NCI-H1417 (cell line): ENCODE data around the gene GATAD1.
A peak's percentile ranks its signal among the peaks of the same experiment; 100 is the strongest.
"Not testable (repeated sequence)": the region's sequence is repeated elsewhere in the genome, so short reads cannot be mapped to it uniquely, and the experiment has no call there.

Experiments used
- DNase-seq, 3 experiments: peaks; one replicate each; lab custom pipeline; 2025; lab: John Stamatoyannopoulos, UW

Gene GATAD1

DNA sequence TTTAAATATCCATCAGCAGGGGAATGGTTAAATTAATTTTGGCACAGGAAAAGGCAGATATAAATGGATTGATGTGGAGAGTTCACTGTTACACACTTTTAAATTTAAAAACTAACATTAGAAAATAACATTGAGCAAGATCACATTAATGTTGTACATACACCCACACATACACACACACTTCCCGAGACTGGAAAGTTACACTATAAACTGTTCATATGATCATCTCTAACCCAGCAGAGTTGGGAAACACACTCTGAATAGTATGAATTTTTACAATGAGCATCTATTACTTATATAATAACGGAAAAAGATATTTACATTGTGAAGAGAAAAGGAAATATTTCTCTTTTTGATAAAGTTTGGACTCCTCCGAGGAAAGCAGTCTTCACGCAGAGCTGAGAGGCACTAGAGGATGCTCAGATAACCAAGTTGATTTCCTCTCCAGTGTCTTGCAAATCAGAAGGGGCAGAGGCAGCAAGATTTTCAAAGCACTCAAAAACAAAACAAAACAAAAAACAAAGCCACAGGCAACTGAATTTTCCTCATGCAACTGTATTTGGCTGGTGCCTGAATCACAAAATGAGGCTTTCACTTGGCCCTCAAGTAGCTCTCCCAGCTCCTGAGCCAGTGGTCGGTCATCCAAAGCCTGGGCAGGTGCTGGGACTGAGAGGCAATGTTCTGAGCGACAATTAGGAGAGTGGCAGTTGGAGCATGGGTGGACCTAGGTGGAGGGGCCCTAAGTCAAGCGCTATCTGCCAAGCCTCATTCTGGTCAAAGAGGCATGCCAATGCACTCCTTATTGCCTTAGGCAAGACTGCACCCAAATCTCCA, 10.5 kb upstream of the GATAD1 start:
- DNase-seq = no peak

DNA sequence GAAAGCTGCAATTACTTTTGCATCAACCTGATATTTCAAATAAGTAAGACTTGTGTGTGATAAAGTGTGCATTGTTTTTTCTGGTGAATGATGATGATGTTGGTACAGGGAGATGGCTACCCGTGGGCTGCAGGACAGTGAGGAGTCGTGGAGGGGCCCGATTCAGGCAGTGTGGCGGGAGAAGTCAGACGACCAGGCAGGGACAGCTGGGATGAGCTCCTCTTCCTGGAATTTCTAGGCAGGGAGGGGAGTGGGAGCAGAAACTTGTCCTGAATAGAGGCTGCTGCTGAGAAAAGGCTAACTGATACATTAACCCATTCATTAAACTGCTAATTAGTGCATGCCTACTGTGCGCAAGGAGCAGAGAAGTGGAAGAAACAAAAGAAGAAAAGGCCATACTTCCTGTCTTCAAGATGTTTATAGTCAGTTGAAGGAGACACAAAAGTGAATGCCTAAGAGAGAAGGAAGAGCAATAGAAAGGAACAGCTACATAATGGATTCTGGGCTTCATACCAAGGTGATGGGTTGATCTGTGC, 9.3 kb upstream of the GATAD1 start:
- no peak for DNase-seq

DNA sequence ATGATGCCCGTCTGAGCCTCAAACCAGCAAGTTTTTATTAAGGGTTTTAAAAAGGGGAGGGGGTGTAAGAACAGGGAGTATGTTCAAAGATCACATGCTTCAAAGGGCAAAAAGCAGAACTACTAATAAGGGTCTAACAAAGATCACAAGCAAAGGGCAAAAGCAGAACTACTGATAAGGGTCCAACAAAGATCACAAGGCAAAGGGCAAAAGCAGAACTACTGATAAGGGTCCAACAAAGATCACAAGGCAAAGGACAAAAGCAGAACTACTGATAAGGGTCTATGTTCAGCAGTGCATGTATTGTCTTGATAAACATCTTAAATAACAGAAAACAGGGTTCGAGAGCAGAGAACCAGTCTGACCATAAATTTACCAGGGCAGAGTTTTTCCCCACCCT, 4.6 kb upstream of the GATAD1 start:
- not testable (repeated sequence) for DNase-seq

DNA sequence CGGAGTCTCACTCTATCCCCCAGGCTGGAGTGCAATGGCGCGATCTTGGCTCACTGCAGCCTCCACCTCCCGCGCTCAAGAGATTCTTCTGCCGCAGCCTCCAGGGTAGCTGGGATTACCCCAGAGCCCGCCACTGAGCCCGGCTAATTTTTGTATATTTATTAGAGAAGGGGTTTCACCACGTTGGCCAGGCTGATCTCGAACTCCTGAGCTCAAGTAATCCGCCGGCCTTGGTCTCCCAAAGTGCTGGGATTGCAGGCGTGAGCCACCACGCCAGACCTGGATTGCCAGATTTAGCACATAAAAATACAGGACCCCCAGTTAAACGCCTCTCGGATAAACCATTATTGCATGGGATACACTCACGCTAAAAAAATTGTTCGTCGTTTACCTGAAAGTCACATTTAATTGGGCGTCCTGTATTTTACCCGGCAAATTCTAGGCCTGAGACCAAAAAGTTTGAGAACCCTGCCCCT, 375 bp upstream of the GATAD1 start:
- DNase-seq = no peak

DNA sequence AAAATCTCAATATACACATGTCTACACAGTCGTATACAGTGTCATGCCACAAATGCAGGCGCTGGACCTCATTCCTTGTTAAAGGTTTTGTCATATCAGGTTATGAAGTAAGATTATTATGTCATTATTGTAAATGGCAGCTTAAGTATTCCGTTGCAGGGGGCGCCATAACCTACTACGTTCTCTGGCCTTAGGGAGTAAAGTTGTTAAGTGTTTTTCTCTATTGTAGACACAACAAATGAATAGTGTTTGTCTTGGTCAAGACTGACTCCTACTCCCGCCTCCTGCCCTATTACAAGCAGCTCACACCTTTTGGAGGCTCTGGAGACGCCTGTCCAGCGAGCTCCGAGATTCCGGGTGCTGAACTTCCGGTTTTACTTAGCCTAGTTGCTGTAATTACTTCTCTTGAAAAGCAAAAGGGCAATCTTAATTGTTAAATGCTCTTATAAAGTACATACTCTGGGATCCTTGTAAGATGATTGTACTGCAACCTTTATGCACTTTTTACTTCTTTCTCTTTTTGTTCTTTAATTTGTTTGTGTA, 994 bp downstream of the GATAD1 start:
- peak; percentile 53 to 92 (median 86) for DNase-seq

DNA sequence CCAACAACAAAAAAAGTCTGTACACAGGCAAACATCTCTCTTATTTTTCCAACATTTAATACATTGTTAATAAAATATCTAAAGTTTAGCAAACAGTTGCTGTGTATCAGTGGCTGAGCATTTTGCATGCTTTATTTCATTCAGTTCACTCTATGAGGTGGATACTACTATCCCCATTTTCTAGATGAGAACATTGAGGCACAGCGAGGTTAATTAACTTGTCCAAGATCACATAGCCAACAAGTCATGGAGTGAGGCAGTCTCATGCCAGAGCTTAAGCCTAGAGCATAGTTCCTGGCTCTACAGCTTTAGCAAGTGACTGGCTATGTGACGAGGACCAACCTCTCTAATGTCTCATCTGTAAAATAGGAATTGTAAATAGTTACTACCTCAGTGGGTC, 4.4 kb downstream of the GATAD1 start:
- DNase-seq = no peak

DNA sequence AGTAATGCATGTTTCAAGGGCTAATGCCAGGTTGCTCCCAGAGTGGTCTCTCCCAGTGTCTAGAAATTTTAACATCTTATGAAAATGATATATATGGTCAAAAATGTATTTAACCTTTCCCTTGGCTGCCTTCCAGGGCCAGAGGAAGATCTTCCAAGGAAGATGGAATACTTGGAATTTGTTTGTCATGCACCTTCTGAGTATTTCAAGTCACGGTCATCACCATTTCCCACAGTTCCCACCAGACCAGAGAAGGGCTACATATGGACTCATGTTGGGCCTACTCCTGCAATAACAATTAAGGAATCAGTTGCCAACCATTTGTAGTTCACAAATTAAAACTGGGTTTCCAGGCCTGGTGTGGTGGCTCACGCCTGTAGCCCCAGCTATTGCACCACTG, 9.0 kb downstream of the GATAD1 start:
- DNase-seq = no peak

DNA sequence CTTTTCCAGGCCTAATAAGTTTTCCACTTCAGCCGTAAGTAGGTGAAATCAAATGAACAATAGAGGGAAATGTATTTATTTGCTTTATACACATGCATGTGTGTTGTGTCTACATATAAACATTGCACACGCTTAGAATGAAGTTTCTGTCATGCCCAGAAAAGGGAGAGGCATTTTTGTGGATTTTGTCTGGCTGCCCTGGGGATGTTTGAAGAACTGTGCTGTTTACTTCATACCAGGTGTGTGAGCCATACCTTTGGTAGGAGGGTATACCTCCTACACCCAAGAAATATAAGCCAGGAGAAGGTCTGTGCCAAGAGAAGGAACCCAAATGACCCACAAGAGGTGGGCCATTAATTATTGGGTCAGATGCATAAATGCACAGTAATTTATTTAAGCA, 12.8 kb downstream of the GATAD1 start:
- DNase-seq = peak in 1 of 3 experiments; percentile 47

DNA sequence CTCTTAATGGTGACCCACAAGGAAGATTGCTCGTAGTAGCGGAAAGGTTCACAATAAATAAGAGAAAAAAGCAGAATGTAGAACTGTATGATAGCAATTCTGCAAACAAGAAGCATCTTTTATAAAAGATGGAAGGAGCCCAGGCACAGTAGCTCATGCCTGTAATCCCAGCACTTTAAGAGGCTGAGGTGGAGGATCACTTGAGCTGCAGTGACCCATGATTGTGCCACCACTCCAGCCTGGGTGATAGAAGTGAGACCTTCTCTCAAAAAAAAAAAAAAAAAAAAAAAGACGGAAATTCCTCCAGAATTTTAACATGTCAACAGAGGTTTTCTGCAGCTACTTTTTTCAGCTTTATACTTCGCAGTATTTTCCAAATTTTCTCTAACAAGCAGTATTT, 13.2 kb downstream of the GATAD1 start:
- peak in 1 of 3 experiments; percentile 47 for DNase-seq

DNA sequence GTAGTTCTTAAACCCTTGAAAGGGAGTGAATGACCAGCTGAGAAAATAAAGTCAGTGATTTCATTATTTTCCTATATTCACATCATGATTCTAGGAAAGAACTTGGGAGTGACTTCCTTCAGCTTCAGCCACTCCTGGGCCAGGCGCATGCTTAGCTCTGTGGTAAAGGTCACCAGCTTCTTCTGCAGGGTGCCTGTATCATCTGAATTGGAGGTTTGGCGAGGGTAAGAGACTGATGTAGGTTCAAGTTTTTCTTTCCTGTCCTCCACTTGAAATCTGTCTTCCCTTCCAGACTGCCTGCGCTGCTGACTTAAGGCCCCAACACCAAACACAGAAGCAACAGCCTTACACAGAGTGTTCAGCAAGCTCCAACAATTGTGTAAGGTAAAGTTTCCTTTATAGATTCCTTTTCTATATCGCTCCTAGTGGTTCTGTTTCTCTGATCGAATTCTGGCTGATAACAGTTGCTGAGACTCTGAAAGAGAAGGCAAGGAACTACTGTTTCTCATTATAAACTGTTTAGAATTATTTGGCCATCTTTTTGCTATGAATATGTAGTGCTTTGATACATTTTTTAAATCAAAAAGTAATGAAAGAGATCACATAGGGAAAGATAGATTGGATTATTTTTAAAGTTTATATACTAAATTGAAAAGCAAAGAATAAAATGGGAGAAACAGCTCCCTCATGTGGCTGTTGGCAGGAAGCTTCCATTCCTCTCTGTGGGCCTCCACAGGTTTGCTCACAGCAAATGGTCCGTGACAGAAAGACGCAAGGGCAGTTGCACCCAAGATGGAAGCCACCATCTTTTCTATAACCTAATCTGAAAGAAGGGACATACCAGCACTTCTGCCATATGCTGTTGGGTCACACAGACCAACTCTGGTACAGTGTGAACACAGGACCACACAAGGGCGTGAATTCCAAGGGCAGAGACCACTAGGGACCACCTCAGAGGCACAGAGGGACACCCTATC, 14.0 kb downstream of the GATAD1 start:
- peak; percentile 51 to 75 (median 69) for DNase-seq

DNA sequence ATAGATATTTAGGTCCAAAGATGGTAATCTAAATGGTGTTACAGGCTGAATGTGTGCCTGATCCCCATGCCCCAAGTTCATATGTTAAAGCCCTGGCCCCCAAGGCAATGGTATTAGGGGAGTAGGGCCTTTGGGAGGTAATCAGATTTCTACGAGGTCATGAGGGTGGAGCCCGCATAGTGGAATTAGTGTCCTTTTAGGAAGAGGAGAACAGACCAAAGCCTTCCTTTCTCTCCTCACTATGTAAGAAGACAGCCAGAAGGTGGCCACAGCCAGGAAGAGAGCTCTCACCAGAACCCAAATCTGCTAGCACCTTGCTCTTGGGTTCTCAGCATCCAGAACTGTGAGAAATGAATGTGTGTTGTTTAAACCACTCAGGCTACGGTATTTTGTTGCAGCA, 15.3 kb downstream of the GATAD1 start:
- DNase-seq = no peak

DNA sequence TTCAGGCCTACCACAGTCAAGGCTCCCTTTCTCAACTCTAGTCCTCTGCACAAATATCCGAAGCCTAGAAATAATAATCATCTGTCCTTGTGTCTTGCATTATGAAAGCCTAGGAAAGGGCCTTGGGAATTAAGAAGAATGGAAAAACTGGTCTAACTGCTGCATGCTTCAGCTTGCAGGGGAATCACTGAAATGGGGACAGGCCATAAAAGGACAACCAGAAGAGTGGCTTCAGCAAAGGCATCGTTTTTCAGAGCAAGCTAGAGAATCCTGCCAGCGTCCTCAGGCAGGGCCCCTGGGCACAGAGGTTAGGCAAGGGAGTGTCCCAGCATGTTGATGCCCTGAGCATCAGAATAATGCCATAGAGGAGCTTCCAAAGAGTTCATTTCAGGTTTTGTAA, 17.2 kb downstream of the GATAD1 start:
- no peak for DNase-seq

DNA sequence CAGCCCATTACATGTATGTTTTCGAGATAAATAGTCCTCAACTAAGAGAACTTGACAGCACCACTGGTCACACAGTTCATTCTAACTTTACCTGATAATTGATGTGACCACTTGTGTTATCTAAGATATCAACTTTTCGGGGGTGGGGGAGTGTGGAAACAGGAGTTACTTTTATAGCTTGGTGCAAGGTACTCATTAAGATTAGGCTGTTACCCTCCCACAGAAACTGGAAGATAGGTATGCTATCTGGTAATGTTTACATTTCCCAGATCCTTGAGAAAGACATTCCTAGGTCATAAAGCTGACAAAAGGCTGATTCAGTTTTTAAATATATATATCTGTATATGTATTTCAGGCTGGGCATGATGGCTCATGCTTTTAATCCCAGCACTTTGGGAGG, 19.4 kb downstream of the GATAD1 start:
- DNase-seq = no peak

DNA sequence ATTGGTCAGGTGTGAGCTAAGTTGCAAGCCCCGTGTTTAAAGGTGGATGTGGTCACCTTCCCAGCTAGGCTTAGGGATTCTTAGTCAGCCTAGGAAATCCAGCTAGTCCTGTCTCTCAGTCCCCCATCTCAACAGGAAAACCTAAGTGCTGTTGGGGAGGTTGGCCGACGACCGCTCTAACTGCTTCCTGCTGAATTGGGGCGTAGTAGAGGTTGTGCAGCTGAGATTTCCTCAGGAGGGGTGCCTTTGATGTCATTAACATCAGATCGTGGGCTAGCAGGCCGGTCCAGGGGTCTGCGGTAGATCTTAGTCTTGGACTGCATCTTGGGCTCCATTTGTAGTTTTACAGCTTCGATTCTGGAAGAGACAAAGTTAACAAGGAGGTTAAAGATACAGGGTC, 21.3 kb downstream of the GATAD1 start:
- DNase-seq = not testable (repeated sequence)

DNA sequence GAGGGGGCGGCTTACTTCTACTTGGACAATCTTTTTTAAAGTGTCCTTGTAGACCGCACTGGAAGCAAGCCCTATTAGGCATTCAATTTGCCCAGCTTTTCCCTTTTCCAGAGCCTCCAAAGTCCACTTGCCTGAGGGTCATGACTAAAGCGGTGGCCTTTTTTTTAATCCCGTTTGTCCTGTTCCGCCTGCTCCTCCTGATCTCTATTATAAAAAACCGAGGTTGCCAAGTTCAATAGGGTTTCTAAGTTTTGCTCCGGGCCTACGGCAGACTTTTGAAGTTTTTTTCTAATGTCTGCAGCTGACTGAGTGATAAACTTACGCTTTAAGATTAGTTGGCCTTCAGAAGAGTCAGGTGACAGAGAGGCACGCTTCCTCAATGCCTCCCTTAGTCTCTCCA, 26.7 kb downstream of the GATAD1 start:
- DNase-seq = not testable (repeated sequence)

DNA sequence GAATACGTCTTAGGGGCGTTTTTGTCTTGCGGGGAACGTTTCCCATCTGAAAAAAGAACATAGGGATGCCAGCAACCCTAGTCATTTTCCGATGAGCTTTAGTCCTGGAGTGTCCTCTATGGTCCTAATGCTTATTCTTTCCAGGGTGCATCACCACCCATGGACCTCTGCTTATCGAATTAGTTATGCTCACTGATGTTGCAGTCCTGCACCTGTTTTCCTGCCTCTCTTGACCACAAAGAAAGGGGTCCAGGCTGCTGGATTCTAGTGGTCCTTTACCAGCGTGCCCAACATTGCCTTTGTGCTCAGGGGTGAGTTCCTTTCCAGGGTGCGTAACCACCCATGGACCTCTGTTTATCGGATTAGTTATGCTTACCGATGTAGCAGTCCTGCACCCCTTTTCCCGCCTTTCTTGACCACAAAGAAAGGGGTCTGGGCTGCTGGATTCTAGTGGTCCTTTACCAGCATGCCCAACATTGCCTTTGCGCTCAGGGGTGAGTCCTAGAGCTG, 28.0 kb downstream of the GATAD1 start:
- DNase-seq = not testable (repeated sequence)

DNA sequence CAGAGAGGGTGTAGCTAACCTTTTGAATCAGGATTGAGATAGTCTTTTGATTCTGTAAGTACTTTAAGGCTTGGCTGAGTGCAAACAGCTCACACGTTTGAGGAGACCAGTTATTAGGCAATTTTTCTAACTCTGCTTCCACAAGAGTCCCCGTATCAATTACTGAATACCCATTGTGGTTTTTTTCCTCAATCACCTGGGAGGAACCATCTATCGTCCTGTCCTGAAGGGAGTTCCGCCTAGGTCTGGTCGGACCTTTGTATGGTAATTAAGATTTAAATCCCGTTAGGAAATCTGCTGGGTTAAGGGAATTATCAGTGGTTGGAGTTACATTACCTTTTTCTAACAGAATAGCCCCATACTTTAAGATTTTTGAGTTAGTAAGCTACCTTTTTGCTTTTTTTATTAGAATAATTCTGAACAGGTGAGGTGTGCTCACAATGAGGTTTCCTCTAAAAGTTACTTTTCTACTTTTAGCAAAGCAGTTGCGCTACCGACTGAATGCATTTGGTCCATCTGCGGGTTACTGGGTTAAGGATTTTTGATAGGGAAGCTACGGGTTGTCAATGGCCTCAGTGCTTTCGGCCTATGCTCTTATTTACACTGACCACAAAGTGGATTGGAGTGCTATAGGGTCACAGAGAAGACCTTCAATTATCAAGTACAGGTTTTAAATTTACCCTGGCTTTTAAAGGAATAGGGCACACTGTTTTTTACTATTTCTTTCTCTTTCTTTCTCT, 28.7 kb downstream of the GATAD1 start:
- DNase-seq = not testable (repeated sequence)

DNA sequence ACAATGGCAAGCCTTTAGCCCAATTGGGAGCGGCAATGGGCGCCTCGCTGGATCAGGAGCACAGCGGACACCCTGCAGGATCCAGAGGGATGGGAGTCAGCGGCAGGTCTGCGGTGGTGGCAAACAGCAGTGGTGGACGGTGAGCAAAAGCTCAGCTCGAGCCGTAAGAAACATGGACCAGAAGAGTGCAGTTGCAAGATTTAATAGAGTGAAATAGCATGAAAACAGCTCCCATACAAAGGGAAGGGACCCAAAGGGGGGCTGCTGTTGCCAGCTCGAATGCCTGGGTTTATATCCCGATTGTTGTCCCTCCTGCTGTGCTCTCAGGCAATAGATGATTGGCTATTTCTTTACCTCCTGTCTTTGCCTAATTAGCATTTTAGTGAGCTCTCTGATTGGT, 30.4 kb downstream of the GATAD1 start, which contains the start of gene ERVW-1:
ERVW-1 (minus strand) TSS at position 266 of the 400 bp plus-strand sequence. CDS start 7,565 bp downstream, outside the sequence.
- not testable (repeated sequence) for DNase-seq

DNA sequence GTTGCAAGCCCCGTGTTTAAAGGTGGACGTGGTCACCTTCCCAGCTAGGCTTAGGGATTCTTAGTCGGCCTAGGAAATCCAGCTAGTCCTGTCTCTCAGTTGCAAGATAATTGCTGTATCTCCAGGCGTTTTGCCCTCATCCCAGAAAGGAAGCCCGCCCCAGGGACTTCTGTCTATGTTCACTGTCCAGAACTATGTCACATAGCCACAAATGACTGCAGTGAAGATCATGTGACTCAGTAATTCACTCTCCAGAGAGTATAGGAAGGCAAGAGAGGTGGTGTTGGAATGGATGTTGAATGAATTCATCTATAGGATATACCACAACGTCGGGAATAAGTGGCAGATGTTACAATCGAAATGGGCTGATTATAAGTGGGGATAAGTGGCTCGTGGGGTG, 30.8 kb downstream of the GATAD1 start:
- no peak for DNase-seq

DNA sequence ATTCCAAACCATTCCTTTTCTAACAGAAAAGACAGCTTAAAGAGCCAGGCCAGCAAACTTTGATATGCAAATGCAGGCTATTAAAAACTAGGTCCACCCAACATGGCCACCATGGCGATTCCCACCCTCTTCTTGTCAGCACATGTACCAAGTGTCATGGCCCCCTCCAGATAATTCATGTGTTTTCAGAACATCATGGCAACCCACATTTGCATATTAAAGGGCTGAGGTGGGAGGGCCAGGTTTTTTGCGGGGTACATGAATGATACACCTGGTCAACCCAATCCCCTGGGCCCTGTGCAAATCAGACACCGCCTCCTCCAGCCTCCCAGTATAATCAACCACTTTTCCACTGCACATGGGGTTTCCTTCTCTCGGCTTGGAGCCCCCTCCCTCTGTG, 31.4 kb downstream of the GATAD1 start:
- no peak for DNase-seq

DNA sequence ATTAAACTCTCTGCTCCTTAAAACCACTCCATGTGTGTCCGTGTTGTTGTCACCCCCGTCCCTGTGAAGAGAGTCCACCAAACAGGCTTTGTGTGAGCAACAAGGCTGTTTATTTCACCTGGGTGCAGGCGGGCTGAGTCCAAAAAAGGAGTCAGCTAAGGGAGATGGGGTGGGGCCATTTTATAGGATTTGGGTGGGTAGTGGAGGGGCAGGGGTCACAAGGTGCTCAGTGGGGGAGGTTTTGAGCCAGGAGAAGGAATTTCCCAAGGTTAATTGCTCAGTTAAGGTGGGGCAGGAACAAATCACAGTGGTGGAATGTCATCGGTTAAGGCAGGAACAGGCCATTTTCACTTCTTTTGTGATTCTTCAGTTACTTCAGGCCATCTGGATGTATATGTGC, 31.9 kb downstream of the GATAD1 start:
- DNase-seq = not testable (repeated sequence)
